ENCODE data around the gene PAGR1. TPM values are rescaled to one million over a fixed set of nuclear protein-coding genes. Genes with fewer than 3 reads are reported as not detected.

Gene PAGR1
- polyA plus RNA-seq, 1 of the 3 experiments (the other 2 are of a cell fraction), result 57.7 TPM

GRCh38 chr16:29807426-29808218, 8.3 kb upstream of the PAGR1 start (continued):
- TF ChIP-seq, protein P1, sequence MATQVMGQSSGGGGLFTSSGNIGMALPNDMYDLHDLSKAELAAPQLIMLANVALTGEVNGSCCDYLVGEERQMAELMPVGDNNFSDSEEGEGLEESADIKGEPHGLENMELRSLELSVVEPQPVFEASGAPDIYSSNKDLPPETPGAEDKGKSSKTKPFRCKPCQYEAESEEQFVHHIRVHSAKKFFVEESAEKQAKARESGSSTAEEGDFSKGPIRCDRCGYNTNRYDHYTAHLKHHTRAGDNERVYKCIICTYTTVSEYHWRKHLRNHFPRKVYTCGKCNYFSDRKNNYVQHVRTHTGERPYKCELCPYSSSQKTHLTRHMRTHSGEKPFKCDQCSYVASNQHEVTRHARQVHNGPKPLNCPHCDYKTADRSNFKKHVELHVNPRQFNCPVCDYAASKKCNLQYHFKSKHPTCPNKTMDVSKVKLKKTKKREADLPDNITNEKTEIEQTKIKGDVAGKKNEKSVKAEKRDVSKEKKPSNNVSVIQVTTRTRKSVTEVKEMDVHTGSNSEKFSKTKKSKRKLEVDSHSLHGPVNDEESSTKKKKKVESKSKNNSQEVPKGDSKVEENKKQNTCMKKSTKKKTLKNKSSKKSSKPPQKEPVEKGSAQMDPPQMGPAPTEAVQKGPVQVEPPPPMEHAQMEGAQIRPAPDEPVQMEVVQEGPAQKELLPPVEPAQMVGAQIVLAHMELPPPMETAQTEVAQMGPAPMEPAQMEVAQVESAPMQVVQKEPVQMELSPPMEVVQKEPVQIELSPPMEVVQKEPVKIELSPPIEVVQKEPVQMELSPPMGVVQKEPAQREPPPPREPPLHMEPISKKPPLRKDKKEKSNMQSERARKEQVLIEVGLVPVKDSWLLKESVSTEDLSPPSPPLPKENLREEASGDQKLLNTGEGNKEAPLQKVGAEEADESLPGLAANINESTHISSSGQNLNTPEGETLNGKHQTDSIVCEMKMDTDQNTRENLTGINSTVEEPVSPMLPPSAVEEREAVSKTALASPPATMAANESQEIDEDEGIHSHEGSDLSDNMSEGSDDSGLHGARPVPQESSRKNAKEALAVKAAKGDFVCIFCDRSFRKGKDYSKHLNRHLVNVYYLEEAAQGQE (IDR thresholded peaks at IDR 0.05; ENCODE audit: low read depth, low read length), result 0 out of 2 replicates have a peak, but pooled peaks have one; percentile 53
- TF ChIP-seq MAX (IDR thresholded peaks at IDR 0.05; ENCODE audit: low read depth) (peak; percentile 98), IRF3 (IDR thresholded peaks at IDR 0.05; ENCODE audit: low read depth, low read length) (no peak), SMC3 (IDR thresholded peaks at IDR 0.05; ENCODE audit: low read depth, low read length) (peak; percentile 46), JUND (IDR thresholded peaks at IDR 0.05) (no peak), MEF2A (IDR thresholded peaks at IDR 0.05; ENCODE audit: borderline replicate concordance, low read depth) (no peak), NRF1 (IDR thresholded peaks at IDR 0.05; ENCODE audit: low read depth, low read length) (no peak), NFIC (IDR thresholded peaks at IDR 0.05; ENCODE audit: borderline replicate concordance) (no peak)

DNA sequence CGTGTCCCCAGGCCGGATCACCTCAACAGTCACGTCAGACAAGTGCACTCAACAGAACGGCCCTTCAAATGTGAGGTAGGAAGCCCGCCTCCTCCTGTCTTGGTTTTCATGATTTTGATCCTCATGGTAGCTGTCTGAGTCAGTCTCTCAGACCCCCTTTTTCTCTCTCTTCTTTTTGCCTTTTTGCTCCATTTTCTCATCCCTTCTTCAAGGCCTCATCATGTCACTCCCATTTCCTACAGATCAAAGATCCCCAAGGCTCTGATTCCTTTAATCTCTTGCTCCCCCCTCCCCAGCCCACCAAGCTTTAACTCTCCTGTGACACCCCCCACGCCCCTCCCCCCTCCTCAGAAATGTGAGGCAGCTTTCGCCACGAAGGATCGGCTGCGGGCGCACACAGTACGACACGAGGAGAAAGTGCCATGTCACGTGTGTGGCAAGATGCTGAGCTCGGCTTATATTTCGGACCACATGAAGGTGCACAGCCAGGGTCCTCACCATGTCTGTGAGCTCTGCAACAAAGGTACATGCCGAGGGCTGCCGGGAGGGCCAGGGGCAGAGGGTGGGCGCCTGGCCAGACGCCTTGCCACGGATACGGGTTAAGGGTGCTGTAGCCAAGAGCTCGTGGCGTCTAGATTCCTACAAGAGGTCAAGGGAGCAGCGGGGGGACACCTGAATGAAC, 7.6 kb upstream of the PAGR1 start:
- POLR2A ChIA-PET, result interaction anchor here (0.6 to 1.3 kb wide), 6 partner anchors 8 to 587 kb away, joined by 3 to 7 read pairs (median 3); partner anchors contain the start of genes CDIPT, PAGR1 and ZNF48
- Histone ChIP-seq H3K4me1 (ENCODE audit: control insufficient read depth in 1 of 2, insufficient read depth in 2 of 2, low read depth in 1 of 2, low read length in 1 of 2) (peaks cover 30 to 57% of the 10 kb centered on the region in 2 experiments), H2AFZ (ENCODE audit: low read depth) (no peak overlapping the region), H3K9me3 (no peaks in the 10 kb centered on the region), H4K20me1 (ENCODE audit: insufficient read depth) (peaks cover 15% of the 10 kb centered on the region), H3F3A (replicated peaks; ENCODE audit: insufficient read depth) (peaks cover 57% of the 10 kb centered on the region), H3K9ac (peak overlapping the region; percentile 62), H3K79me2 (ENCODE audit: insufficient read depth) (peaks cover 48% of the 10 kb centered on the region), H3K27me3 (ENCODE audit: insufficient read depth) (no peaks in the 10 kb centered on the region), H3K9me2 (no peaks in the 10 kb centered on the region), H3K36me3 (replicated peaks in 1 of 2; ENCODE audit: control insufficient read depth in 1 of 2, insufficient read depth in 2 of 2, low read length in 1 of 2) (peaks cover 16 to 18% of the 10 kb centered on the region in 2 experiments), H3K4me3 (ENCODE audit: low read depth in 2 of 2, low read length in 1 of 2) (peak overlapping the region; percentile 70 to 76), H3K4me2 (peak overlapping the region; percentile 97), H3K27ac (ENCODE audit: low read depth in 2 of 2, low read length in 1 of 2) (peak overlapping the region; percentile 71 to 89)
- CTCF ChIA-PET, result interaction anchor here (0.8 to 2.6 kb wide), 20 partner anchors 8 to 247 kb away, joined by 3 to 24 read pairs (median 5); partner anchors contain the start of genes KIF22, MVP, PAGR1 and TAOK2
- 32% methylated on average over 17 of the region's 25 CpGs for WGBS (ENCODE audit: low lambda C conversion rate)
- DNase-seq, result no peak
- TF ChIP-seq RCOR1 (IDR thresholded peaks at IDR 0.05; ENCODE audit: low read length), result no peak
- no peak for TF ChIP-seq GATA2 (CRISPR knock-in tag; IDR thresholded peaks at IDR 0.05)
- TF ChIP-seq RAD21 (IDR thresholded peaks at IDR 0.05; ENCODE audit: low read length), result no peak
- TF ChIP-seq, protein P2, sequence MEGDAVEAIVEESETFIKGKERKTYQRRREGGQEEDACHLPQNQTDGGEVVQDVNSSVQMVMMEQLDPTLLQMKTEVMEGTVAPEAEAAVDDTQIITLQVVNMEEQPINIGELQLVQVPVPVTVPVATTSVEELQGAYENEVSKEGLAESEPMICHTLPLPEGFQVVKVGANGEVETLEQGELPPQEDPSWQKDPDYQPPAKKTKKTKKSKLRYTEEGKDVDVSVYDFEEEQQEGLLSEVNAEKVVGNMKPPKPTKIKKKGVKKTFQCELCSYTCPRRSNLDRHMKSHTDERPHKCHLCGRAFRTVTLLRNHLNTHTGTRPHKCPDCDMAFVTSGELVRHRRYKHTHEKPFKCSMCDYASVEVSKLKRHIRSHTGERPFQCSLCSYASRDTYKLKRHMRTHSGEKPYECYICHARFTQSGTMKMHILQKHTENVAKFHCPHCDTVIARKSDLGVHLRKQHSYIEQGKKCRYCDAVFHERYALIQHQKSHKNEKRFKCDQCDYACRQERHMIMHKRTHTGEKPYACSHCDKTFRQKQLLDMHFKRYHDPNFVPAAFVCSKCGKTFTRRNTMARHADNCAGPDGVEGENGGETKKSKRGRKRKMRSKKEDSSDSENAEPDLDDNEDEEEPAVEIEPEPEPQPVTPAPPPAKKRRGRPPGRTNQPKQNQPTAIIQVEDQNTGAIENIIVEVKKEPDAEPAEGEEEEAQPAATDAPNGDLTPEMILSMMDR (IDR thresholded peaks at IDR 0.05), result no peak
- TF ChIP-seq SIN3A (IDR thresholded peaks at IDR 0.05; ENCODE audit: borderline replicate concordance, low read depth, low read length), result no peak
- TF ChIP-seq POLR2AphosphoS5 (IDR thresholded peaks at IDR 0.05; ENCODE audit: low read depth, low read length), result no peak
- TF ChIP-seq RFX5 (IDR thresholded peaks at IDR 0.05; ENCODE audit: low read length), result no peak
- TF ChIP-seq, protein P3, sequence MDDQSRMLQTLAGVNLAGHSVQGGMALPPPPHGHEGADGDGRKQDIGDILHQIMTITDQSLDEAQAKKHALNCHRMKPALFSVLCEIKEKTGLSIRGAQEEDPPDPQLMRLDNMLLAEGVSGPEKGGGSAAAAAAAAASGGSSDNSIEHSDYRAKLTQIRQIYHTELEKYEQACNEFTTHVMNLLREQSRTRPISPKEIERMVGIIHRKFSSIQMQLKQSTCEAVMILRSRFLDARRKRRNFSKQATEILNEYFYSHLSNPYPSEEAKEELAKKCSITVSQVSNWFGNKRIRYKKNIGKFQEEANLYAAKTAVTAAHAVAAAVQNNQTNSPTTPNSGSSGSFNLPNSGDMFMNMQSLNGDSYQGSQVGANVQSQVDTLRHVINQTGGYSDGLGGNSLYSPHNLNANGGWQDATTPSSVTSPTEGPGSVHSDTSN (IDR thresholded peaks at IDR 0.05), result no peak
- TF ChIP-seq NRF1 (IDR thresholded peaks at IDR 0.05; ENCODE audit: low read depth, low read length), result no peak
- TF ChIP-seq, protein P1 (IDR thresholded peaks at IDR 0.05; ENCODE audit: low read depth, low read length), result no peak
